ENCODE results near the gene COBLL1. TPM values are rescaled to one million over a fixed set of nuclear protein-coding genes. Genes with fewer than 3 reads are reported as not detected.

Gene COBLL1
- polyA plus RNA-seq, 6 donors from 2014 or later = 39.0 to 91.5 (median 76.4) TPM

- DNase-seq (no peak), ATAC-seq (ENCODE audit: low read depth in 2 of 2) (no peak)
- Mint-ChIP-seq H3K9me3 (no peaks in the 10 kb centered on the region), H3K36me3 (peaks cover 1 to 15% of the 10 kb centered on the region in 2 donors), H3K4me1 (peaks cover 10 to 12% (median 11%) of the 10 kb centered on the region in 3 donors), H3K27me3 (no peaks in the 10 kb centered on the region), H3K27ac (no peak overlapping the region), H3K4me3 (no peak overlapping the region)
Measured at GRCh38 chr2:164671664-164672396, 169.8 kb downstream of the COBLL1 start.

GRCh38 chr2:164669291-164669690 is 172.3 kb downstream of the COBLL1 start:
- ATAC-seq (ENCODE audit: low read depth in 2 of 2) (no peak), DNase-seq (no peak)
- Mint-ChIP-seq H3K9me3 (no peaks in the 10 kb centered on the region), H3K27me3 (no peaks in the 10 kb centered on the region), H3K4me1 (peaks cover 10 to 12% (median 11%) of the 10 kb centered on the region in 3 donors), H3K36me3 (peaks cover 15 to 23% of the 10 kb centered on the region in 2 donors), H3K4me3 (no peak overlapping the region), H3K27ac (no peak overlapping the region)

GRCh38 chr2:164667566-164667965 is 174.1 kb downstream of the COBLL1 start:
- peak overlapping the region in 3 of 6 donors; percentile 28 to 48 (median 42) for H3K27ac Mint-ChIP-seq
- H3K36me3 Mint-ChIP-seq = peaks cover 21 to 31% of the 10 kb centered on the region in 2 donors
- H3K4me3 Mint-ChIP-seq = peak overlapping the region in 2 of 8 donors; percentile 8 to 17
- no peaks in the 10 kb centered on the region for H3K9me3 Mint-ChIP-seq
- H3K27me3 Mint-ChIP-seq = no peaks in the 10 kb centered on the region
- peaks cover 10 to 12% (median 11%) of the 10 kb centered on the region in 3 donors for H3K4me1 Mint-ChIP-seq
- DNase-seq = no peak
- ATAC-seq (ENCODE audit: low read depth in 2 of 2) = peak in 1 of 2 donors; percentile 25

- Mint-ChIP-seq H3K9me3 (no peaks in the 10 kb centered on the region), H3K4me1 (peaks cover 10 to 12% (median 11%) of the 10 kb centered on the region in 3 donors), H3K27me3 (no peaks in the 10 kb centered on the region), H3K4me3 (no peak overlapping the region), H3K36me3 (peaks cover 22 to 38% of the 10 kb centered on the region in 2 donors), H3K27ac (no peak overlapping the region)
- ATAC-seq (ENCODE audit: low read depth in 2 of 2) (no peak), DNase-seq (no peak)
Measured at GRCh38 chr2:164664070-164664469, 177.6 kb downstream of the COBLL1 start.

DNA sequence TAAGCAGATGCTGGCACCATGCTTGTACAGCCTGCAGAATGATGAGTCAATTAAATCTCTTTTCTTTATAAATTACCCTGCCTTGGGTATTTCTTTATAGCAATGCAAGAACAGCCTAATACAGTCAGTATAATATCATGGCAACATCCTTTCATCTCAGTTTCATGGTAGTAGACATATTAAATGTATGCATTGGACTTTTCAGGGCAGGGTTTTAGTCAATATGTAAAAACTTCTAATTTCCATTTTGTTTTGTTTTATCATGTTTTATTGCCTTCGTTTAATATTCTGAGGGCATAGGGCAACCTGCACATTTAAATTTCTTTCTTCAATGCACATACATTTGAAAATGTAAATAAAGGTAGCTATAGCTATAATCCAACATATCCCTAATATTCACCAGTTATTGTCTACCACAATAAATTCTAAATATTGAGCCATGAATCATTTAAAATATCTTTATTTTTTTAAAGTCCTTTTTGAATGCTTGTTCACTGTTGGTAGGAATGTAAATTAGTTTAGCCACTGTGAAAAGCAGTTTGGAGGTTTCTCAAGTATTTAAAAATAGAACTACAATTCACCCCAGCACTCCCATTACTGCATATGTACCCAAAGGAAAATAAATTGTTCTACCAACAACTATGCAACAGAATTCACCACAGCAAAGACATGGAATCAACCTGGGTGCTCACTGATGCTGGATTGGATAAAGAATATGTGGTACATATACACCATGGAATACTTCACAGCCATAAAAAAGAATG is 178.6 kb downstream of the COBLL1 start:
- Mint-ChIP-seq H3K4me3 (no peak overlapping the region), H3K9me3 (peaks cover 0 to 7% (median 0%) of the 10 kb centered on the region in 7 donors), H3K27ac (peak overlapping the region in 2 of 6 donors; percentile 1 to 10), H3K27me3 (no peaks in the 10 kb centered on the region), H3K4me1 (peaks cover 7 to 8% (median 8%) of the 10 kb centered on the region in 3 donors), H3K36me3 (peaks cover 33 to 43% of the 10 kb centered on the region in 2 donors)
- ATAC-seq (ENCODE audit: low read depth in 2 of 2) = no peak
- DNase-seq = no peak

GRCh38 chr2:164662066-164662465 is 179.6 kb downstream of the COBLL1 start:
- Mint-ChIP-seq H3K4me3 (no peak overlapping the region), H3K27ac (no peak overlapping the region), H3K4me1 (no peaks in the 10 kb centered on the region), H3K27me3 (no peaks in the 10 kb centered on the region), H3K9me3 (peaks cover 0 to 11% (median 0%) of the 10 kb centered on the region in 7 donors), H3K36me3 (peaks cover 40 to 53% of the 10 kb centered on the region in 2 donors)
- DNase-seq (no peak), ATAC-seq (ENCODE audit: low read depth in 2 of 2) (no peak)

- ATAC-seq (ENCODE audit: low read depth in 2 of 2) = no peak
- Mint-ChIP-seq H3K9me3 (peaks cover 0 to 11% (median 0%) of the 10 kb centered on the region in 7 donors), H3K4me1 (no peaks in the 10 kb centered on the region), H3K36me3 (peaks cover 34 to 50% of the 10 kb centered on the region in 2 donors), H3K27me3 (no peaks in the 10 kb centered on the region), H3K27ac (no peak overlapping the region), H3K4me3 (no peak overlapping the region)
- DNase-seq = no peak
Measured at GRCh38 chr2:164661349-164661748, 180.3 kb downstream of the COBLL1 start.

DNA sequence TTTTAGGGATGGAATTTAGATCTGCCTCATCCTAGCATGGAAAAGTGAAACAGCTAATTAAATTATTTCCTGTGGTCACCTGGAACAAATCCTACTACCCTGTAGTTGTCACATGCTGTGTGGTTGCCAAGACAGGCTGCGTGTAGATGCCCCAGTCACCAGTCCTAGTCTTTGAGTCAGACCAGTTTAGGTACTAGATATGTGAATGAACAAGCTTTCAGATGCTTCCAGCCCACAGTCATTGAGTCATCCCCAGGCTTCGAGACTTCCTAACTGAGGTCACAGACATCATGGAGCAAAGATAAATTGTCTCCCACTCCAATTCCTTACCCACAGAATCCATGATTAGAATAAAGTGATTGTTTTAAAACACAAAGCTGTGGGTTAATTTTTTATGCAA is 184.5 kb downstream of the COBLL1 start:
- H3K4me1 Mint-ChIP-seq = no peaks in the 10 kb centered on the region
- peaks cover 45 to 47% of the 10 kb centered on the region in 2 donors for H3K36me3 Mint-ChIP-seq
- H3K27me3 Mint-ChIP-seq = no peaks in the 10 kb centered on the region
- no peak for DNase-seq
- no peak overlapping the region for H3K27ac Mint-ChIP-seq
- no peak for ATAC-seq (ENCODE audit: low read depth in 2 of 2)
- no peak overlapping the region for H3K4me3 Mint-ChIP-seq
- peaks cover 11 to 38% (median 17%) of the 10 kb centered on the region in 7 donors for H3K9me3 Mint-ChIP-seq

- ATAC-seq (ENCODE audit: low read depth in 2 of 2) = no peak
- Mint-ChIP-seq H3K27ac (peak overlapping the region in 1 of 6 donors; percentile 69), H3K27me3 (no peaks in the 10 kb centered on the region), H3K9me3 (peaks cover 17 to 52% (median 23%) of the 10 kb centered on the region in 7 donors), H3K36me3 (peaks cover 55% of the 10 kb centered on the region in 2 donors), H3K4me3 (no peak overlapping the region), H3K4me1 (no peaks in the 10 kb centered on the region)
- no peak for DNase-seq
Measured at GRCh38 chr2:164655750-164656149, 185.9 kb downstream of the COBLL1 start.

DNA sequence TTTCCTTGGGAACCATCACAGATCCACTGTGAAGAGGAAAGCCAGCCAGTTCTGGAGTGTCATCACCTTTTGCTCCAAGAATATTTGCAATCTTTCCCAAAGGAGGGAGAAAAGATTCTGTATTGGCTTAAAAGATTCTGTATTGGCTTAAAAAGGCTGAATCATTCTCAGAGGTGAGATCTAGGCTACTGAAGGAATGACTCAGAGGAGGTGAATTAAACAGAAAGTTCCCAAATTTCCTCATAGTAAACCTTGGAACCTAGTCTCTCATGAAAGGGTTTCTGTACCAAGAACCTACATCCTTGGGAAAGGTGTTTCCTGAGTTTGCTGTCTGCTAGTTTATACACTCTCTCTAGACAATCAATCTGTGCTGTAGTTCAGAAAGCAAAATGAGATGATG is 186.3 kb downstream of the COBLL1 start:
- peak overlapping the region in 1 of 6 donors; percentile 69 for H3K27ac Mint-ChIP-seq
- peaks cover 56 to 59% of the 10 kb centered on the region in 2 donors for H3K36me3 Mint-ChIP-seq
- no peaks in the 10 kb centered on the region for H3K4me1 Mint-ChIP-seq
- no peak for DNase-seq
- no peaks in the 10 kb centered on the region for H3K27me3 Mint-ChIP-seq
- peaks cover 21 to 56% (median 27%) of the 10 kb centered on the region in 7 donors for H3K9me3 Mint-ChIP-seq
- ATAC-seq (ENCODE audit: low read depth in 2 of 2) = no peak
- H3K4me3 Mint-ChIP-seq = no peak overlapping the region

- Mint-ChIP-seq H3K9me3 (peaks cover 34 to 85% (median 57%) of the 10 kb centered on the region in 7 donors), H3K4me3 (no peak overlapping the region), H3K4me1 (no peaks in the 10 kb centered on the region), H3K27ac (no peak overlapping the region), H3K36me3 (peaks cover 36 to 56% of the 10 kb centered on the region in 2 donors), H3K27me3 (no peaks in the 10 kb centered on the region)
- ATAC-seq (ENCODE audit: low read depth in 2 of 2) (no peak), DNase-seq (no peak)
Measured at GRCh38 chr2:164651361-164651760, 190.3 kb downstream of the COBLL1 start.

GRCh38 chr2:164644036-164644700 is 197.5 kb downstream of the COBLL1 start:
- no peaks in the 10 kb centered on the region for H3K27me3 Mint-ChIP-seq
- DNase-seq (no peak), ATAC-seq (ENCODE audit: low read depth in 2 of 2) (no peak)
- no peaks in the 10 kb centered on the region for H3K4me1 Mint-ChIP-seq
- no peak overlapping the region for H3K4me3 Mint-ChIP-seq
- H3K36me3 Mint-ChIP-seq = peaks cover 7 to 12% of the 10 kb centered on the region in 2 donors
- no peak overlapping the region for H3K27ac Mint-ChIP-seq
- peaks cover 12 to 42% (median 23%) of the 10 kb centered on the region in 7 donors for H3K9me3 Mint-ChIP-seq

- Mint-ChIP-seq H3K27ac (no peak overlapping the region), H3K4me3 (peak overlapping the region in 1 of 8 donors; percentile 3), H3K36me3 (peaks cover 7 to 8% of the 10 kb centered on the region in 2 donors)
Measured at GRCh38 chr2:164642946-164643555, 198.6 kb downstream of the COBLL1 start.

More at GRCh38 chr2:164642946-164643555, 198.6 kb downstream of the COBLL1 start:
- H3K4me1 Mint-ChIP-seq = no peaks in the 10 kb centered on the region
- ATAC-seq (ENCODE audit: low read depth in 2 of 2) = no peak
- DNase-seq = no peak
- no peaks in the 10 kb centered on the region for H3K27me3 Mint-ChIP-seq
- peaks cover 9 to 31% (median 18%) of the 10 kb centered on the region in 7 donors for H3K9me3 Mint-ChIP-seq

Measured in naive B cell (primary cell).